ENCODE results near the gene HSPA12B.

The HSPA12B gene

GRCh38 chr20:3732327-3733118 is at the start of gene HSPA12B:
TSS of gene HSPA12B (plus strand) at chr20:3732685. CDS start at chr20:3738675, 5,990 bp downstream.
- DNase-seq: no peak

GRCh38 chr20:3685341-3685740 is 47.1 kb upstream of the HSPA12B start:
- no peak for DNase-seq

- no peak for DNase-seq
Observed at GRCh38 chr20:3686421-3686820, 46.1 kb upstream of the HSPA12B start.

GRCh38 chr20:3686867-3687321 is 45.6 kb upstream of the HSPA12B start:
- DNase-seq: peak; percentile 40

DNA sequence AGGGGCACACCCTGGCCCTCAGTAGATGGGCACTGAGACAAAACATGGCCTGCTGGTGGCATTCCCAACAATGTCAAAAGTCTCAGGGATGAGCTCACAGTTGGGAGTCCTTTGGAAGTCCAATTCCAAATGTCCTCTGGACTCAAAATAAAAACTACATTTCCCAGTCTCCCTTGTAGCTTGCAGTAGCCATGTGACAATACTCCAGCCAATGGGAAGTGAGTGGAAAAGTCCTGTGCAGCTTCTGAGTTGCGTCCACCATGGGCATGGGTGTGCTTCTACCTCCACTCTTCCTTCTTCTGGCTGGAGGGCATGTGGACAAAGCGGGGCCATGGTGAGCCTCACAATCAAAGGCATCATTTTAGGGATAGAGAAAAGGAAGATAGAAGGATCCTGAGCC is 44.8 kb upstream of the HSPA12B start:
- no peak for DNase-seq

DNA sequence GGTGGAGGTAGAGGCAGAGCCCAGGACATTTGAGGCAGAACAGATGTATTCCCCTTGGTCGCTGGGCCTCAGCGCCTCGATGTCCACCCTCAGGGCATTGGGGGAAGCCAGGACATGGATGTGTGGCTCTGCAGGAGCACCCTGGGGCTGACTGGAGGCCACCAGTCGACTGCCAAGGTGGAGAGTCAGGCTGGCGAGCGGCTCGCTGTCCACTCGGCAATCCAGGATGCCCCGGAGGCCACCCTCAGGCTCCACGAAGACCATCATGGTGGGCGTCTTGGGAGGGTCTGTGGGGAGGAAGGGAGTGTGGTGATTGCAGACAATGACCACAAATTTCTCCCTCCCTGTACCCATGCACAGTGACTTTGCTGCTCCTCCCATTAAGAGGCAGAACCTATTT is 42.5 kb upstream of the HSPA12B start:
- no peak for DNase-seq

- DNase-seq: no peak
Observed at GRCh38 chr20:3690413-3690812, 42.1 kb upstream of the HSPA12B start.

DNA sequence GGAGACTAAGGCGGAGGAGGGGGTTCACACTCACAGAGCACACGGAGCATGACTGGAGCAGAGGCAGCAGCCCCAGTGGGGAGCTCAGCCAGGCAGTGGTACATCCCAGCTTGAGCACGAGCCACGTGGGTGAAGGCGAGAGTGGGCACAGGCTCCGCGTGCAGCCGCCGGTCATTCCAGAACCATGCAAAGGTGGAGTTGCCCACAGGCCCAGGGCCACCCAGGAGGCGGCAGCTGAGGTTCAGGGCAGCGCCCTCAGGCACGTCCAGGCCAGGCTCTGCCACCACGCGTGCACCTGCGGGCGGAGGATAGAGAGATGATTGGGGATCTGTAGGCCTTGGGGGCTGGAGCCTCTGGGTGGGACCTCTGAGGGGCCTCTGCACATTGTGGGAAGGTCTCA is 41.2 kb upstream of the HSPA12B start:
- no peak for DNase-seq

DNA sequence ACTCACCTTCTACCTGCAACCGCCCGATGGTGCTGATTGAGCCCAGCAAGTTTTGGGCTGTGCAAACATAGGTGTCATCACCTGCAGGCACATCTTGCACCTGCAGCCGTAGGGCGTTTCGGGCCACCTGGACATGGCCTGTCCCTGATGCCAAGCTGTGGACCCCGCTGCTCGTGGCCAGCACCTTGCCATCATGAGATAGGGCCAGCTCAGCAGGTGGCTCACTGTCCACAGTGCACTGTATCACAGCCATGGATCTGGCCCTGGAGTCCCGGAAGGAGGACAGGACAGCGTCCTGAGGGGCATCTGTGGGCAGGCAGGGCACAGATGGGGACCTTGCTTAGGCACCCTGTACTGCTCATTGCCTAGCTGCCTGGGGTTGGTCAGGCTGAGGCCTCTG is 40.6 kb upstream of the HSPA12B start:
- no peak for DNase-seq

DNA sequence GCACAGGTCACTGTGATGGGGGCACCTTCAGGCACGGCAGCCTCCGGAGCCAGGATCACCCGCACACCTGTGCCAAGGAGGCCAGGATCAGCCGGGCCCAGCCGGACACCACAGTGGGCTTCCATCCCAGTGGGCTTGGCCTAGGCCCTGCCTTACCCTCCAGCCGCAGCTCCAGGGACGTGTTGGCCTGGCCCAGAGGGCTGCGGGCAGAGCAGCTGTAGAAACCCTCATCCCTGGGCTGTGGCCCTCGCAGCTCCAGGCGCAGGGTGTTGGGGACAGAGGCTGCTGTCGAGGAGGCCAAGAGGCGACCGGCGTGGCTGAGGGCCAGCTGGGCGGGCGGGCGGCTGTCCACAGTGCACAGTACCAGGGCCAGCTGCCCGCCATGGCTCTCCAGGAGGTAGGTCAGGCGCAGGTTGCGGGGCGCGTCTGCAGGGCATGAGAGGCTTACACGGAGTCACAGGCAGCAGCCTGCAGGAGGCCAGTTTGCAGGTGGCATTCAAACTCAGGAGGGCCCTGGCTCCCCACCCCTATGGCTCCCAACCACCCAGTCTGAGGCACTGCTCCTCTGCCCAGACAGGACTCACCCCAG is 39.7 kb upstream of the HSPA12B start:
- no peak for DNase-seq

- DNase-seq: no peak
Observed at GRCh38 chr20:3693376-3693775, 39.1 kb upstream of the HSPA12B start.

GRCh38 chr20:3694864-3695263 is 37.6 kb upstream of the HSPA12B start:
- no peak for DNase-seq

GRCh38 chr20:3696200-3696599 is 36.3 kb upstream of the HSPA12B start:
- peak; percentile 54 for DNase-seq

GRCh38 chr20:3696745-3697587 is 35.5 kb upstream of the HSPA12B start:
- no peak for DNase-seq

GRCh38 chr20:3697588-3698305 is 34.7 kb upstream of the HSPA12B start:
- no peak for DNase-seq

- no peak for DNase-seq
Observed at GRCh38 chr20:3698591-3699001, 33.9 kb upstream of the HSPA12B start.

GRCh38 chr20:3699037-3699436 is 33.4 kb upstream of the HSPA12B start:
- no peak for DNase-seq

GRCh38 chr20:3701061-3701998 is 31.2 kb upstream of the HSPA12B start:
- no peak for DNase-seq

DNA sequence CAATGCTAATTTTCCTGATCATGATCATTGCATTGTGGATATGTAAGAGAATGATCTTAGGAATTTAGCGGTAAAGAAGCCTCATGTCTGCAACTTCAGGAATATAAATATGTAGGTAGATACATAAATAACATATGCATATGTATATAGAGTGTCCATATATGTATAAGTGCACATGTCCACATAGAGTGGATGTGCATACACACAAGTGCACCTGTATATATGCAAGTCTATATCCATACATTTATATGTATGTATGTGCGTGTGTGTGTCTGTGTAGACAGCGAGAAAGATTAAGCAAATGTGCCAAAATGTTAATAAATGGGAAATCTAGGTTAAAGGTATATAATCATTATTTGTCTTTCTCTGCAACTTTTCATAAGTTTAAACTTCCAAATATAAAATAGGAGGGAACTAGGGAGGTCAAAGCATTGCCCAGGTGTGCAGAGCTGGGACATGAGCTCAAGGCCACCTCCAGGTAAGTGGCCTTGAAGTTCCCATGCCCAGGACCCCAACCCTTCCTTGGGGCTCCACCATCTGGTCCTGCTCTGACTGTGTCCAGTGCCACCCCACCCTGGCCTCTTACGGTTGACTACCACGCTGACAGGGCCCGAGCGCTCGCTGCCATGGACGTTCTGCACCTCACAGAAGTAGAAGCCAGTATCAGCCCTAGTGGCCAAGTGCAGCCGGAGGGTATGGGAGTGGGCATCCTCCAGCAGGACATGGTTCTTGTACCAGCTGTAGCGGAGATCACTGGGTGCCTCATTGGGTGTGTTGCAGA is 29.7 kb upstream of the HSPA12B start:
- DNase-seq: no peak

GRCh38 chr20:3704087-3704486 is 28.4 kb upstream of the HSPA12B start:
- no peak for DNase-seq

GRCh38 chr20:3705491-3705969 is 27.0 kb upstream of the HSPA12B start:
- no peak for DNase-seq
